OCI-LY1 (cell line): ENCODE data around the gene FAM120A.

Experiments
- H2AFZ ChIP-seq: fragments of 200-600 bp; sonication (generic), shearing (Covaris generic); 2 replicates; pipeline ENCODE4 v1.6.0; 2014; ENCODE audit warnings: antibody characterized with exemption, mild to moderate bottlenecking, low read length
- H3F3A ChIP-seq: fragments of 200-600 bp; sonication (generic), shearing (Covaris generic); 2 replicates; pipeline ENCODE4 v1.6.0; 2014; ENCODE audit warnings: mild to moderate bottlenecking, antibody characterized with exemption, low read length, moderate library complexity; ENCODE audit not compliant: insufficient read depth
- H3K27ac ChIP-seq: fragments of 200-600 bp; sonication (generic); 2 replicates; pipeline ENCODE4 v1.5.1; 2014; ENCODE audit warnings: low read length, mixed run types, mild to moderate bottlenecking, low read depth; ENCODE audit not compliant: poor library complexity, severe bottlenecking
- H3K27me3 ChIP-seq: fragments of 200-600 bp; sonication (generic); 2 replicates; pipeline ENCODE4 v1.6.0; 2014; ENCODE audit warnings: antibody characterized with exemption, mild to moderate bottlenecking, low read length, moderate library complexity; ENCODE audit not compliant: insufficient read depth
- H3K36me3 ChIP-seq: fragments of 200-600 bp; sonication (generic); 2 replicates; pipeline ENCODE4 v1.6.1; 2014; ENCODE audit warnings: mild to moderate bottlenecking, antibody characterized with exemption, low read length, moderate library complexity, mixed read lengths; ENCODE audit not compliant: insufficient read depth
- H3K4me1 ChIP-seq: fragments of 200-600 bp; sonication (generic); 2 replicates; pipeline ENCODE4 v1.5.1; 2014; ENCODE audit warnings: mild to moderate bottlenecking, low read length, moderate library complexity; ENCODE audit not compliant: insufficient read depth, severe bottlenecking
- H3K4me2 ChIP-seq: fragments of 200-600 bp; sonication (generic), shearing (Covaris generic); 2 replicates; pipeline ENCODE4 v1.6.1; 2014; ENCODE audit warnings: low read length
- H3K4me3 ChIP-seq: fragments of 200-600 bp; sonication (generic); 2 replicates; pipeline ENCODE4 v1.5.1; 2014; ENCODE audit warnings: low read length, low read depth, mild to moderate bottlenecking, mixed read lengths; ENCODE audit not compliant: poor library complexity, severe bottlenecking
- H3K79me2 ChIP-seq: fragments of 200-600 bp; shearing (Covaris generic); 2 replicates; pipeline ENCODE4 v1.6.1; 2016; ENCODE audit warnings: mixed run types, low read length, mixed read lengths; ENCODE audit not compliant: insufficient read depth
- H3K9ac ChIP-seq: fragments of 200-600 bp; sonication (generic), shearing (Covaris generic); 2 replicates; pipeline ENCODE4 v1.6.1; 2014; ENCODE audit warnings: mild to moderate bottlenecking, low read length, mixed read lengths
- H3K9me2 ChIP-seq: fragments of 200-600 bp; sonication (generic), shearing (Covaris generic); 2 replicates; pipeline ENCODE4 v1.6.1; 2014; ENCODE audit warnings: low read depth, mild to moderate bottlenecking, low read length, mixed read lengths
- H3K9me3 ChIP-seq: fragments of 200-600 bp; shearing (Covaris generic); 2 replicates; pipeline ENCODE4 v1.6.1; 2014; ENCODE audit warnings: low read length, mixed read lengths
- H4K20me1 ChIP-seq: fragments of 200-600 bp; sonication (generic), shearing (Covaris generic); 2 replicates; pipeline ENCODE4 v1.6.0; 2016; ENCODE audit warnings: mild to moderate bottlenecking, low read length; ENCODE audit not compliant: insufficient read depth
- EZH2 ChIP-seq: fragments of 200-600 bp; sonication (generic), shearing (Covaris generic); IDR thresholded peaks from 2 replicates; pipeline ENCODE4 v1.8.0; 2017; ENCODE audit warnings: borderline replicate concordance, mixed run types, mild to moderate bottlenecking, antibody characterized with exemption, low read length, moderate library complexity, mixed read lengths
- TF ChIP-seq, protein P1 (sequence below): fragments of 200-600 bp; sonication (generic), shearing (Covaris generic); IDR thresholded peaks from 2 replicates; pipeline ENCODE4 v1.5.1; 2017; ENCODE audit warnings: mild to moderate bottlenecking, antibody characterized with exemption, low read length, moderate library complexity, mixed read lengths

Gene FAM120A

DNA sequence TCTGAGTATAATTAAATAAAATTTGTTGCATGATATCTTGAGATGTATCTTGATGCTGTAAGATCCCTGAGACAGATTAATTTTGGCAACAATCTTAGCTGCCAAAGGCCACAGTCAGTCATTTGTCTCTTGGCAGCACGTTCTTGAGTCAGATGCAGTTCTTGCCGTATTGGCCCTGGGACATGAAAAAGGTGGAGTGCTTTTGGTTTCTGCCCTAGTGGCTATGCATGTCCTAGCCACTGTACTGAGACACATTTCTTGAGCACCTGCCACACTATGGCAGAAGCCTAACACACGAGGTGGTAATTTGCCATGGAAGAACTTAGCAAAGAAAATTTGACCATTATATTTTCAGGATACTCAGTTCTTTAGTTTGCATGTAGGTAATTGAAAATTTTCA is 79.9 kb downstream of the FAM120A start:
- no peaks in the 10 kb centered on the region for H3K9me3 ChIP-seq
- no peaks in the 10 kb centered on the region for H3K27me3 ChIP-seq
- no peak overlapping the region for H3K4me2 ChIP-seq
- H3K4me3 ChIP-seq: no peak overlapping the region
- no peaks in the 10 kb centered on the region for H3K9me2 ChIP-seq
- no peak for TF ChIP-seq EZH2
- TF ChIP-seq, protein P1, sequence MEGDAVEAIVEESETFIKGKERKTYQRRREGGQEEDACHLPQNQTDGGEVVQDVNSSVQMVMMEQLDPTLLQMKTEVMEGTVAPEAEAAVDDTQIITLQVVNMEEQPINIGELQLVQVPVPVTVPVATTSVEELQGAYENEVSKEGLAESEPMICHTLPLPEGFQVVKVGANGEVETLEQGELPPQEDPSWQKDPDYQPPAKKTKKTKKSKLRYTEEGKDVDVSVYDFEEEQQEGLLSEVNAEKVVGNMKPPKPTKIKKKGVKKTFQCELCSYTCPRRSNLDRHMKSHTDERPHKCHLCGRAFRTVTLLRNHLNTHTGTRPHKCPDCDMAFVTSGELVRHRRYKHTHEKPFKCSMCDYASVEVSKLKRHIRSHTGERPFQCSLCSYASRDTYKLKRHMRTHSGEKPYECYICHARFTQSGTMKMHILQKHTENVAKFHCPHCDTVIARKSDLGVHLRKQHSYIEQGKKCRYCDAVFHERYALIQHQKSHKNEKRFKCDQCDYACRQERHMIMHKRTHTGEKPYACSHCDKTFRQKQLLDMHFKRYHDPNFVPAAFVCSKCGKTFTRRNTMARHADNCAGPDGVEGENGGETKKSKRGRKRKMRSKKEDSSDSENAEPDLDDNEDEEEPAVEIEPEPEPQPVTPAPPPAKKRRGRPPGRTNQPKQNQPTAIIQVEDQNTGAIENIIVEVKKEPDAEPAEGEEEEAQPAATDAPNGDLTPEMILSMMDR: no peak
- no peak overlapping the region for H2AFZ ChIP-seq
- H3K79me2 ChIP-seq: no peaks in the 10 kb centered on the region
- H4K20me1 ChIP-seq: no peaks in the 10 kb centered on the region
- no peak overlapping the region for H3K9ac ChIP-seq
- H3K27ac ChIP-seq: no peak overlapping the region
- H3K36me3 ChIP-seq: peaks cover 97% of the 10 kb centered on the region
- H3K4me1 ChIP-seq: peaks cover 6% of the 10 kb centered on the region
- no peaks in the 10 kb centered on the region for H3F3A ChIP-seq

DNA sequence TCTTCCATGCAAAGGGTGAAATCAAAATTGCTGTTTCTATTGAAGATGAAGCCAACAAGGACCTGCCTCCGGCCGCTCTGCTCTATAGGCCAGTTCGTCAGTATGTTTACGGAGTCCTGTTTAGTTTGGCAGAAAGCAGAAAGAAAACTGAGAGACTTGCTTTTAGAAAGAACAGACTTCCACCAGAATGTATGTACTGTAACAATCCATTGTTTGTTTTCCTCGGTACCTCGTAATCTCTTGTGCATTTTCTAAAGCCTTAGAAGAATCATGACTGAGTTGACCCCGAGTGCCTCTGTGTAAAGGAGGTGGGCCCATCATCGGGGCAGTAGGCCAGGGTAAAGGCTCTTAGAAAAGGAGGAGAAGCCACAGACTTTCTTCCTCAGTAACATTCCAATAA is 80.7 kb downstream of the FAM120A start:
- Histone ChIP-seq H3K36me3 (peaks cover 97% of the 10 kb centered on the region), H2AFZ (no peak overlapping the region), H3K9me3 (no peaks in the 10 kb centered on the region), H3K4me2 (no peak overlapping the region), H3K27me3 (no peaks in the 10 kb centered on the region), H4K20me1 (no peaks in the 10 kb centered on the region), H3K9ac (no peak overlapping the region), H3K4me3 (no peak overlapping the region), H3K27ac (no peak overlapping the region), H3F3A (no peaks in the 10 kb centered on the region), H3K9me2 (no peaks in the 10 kb centered on the region), H3K79me2 (no peaks in the 10 kb centered on the region), H3K4me1 (peaks cover 10% of the 10 kb centered on the region)
- TF ChIP-seq, protein P1: no peak
- TF ChIP-seq EZH2: no peak

DNA sequence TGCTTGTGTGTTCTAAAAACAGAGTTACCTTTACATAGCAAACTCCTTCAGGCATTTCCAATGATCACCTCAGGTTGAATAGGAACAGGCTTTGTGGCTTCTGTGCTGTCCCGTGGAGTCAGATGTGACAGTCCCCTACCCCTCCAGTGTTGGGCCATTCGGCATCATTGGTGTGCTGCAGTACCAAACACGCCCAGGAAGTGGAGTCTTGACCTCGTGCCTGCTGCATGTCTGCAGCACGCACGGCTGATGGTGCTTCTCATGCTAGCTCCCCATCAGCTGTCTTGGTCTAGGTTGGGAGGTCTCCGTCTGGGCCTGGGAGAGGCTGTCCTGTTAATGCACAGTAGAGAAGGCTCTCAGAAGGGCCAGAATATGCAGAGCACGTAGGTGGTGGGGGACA is 82.4 kb downstream of the FAM120A start:
- no peak for TF ChIP-seq EZH2
- TF ChIP-seq, protein P1: peak; percentile 21; the same call in 1 of the 2 replicates

More for the DNA sequence above, 82.4 kb downstream of the FAM120A start:
- H2AFZ ChIP-seq: no peak overlapping the region
- H3K4me1 ChIP-seq: peaks cover 10% of the 10 kb centered on the region
- no peaks in the 10 kb centered on the region for H3K27me3 ChIP-seq
- H3K9me3 ChIP-seq: no peaks in the 10 kb centered on the region
- H3K9me2 ChIP-seq: no peaks in the 10 kb centered on the region
- no peak overlapping the region for H3K27ac ChIP-seq
- no peak overlapping the region for H3K9ac ChIP-seq
- no peaks in the 10 kb centered on the region for H3K79me2 ChIP-seq
- peaks cover 96% of the 10 kb centered on the region for H3K36me3 ChIP-seq
- no peak overlapping the region for H3K4me3 ChIP-seq
- H3F3A ChIP-seq: no peaks in the 10 kb centered on the region
- H4K20me1 ChIP-seq: no peaks in the 10 kb centered on the region
- no peak overlapping the region for H3K4me2 ChIP-seq
